ENCODE data around the gene PARN. TPM values are rescaled to one million over a fixed set of nuclear protein-coding genes. Genes with fewer than 3 reads are reported as not detected.

Gene PARN
- total RNA-seq, 4 donors from 2014 or later = 34.1 to 50.0 (median 40.3) TPM

- no peaks in the 10 kb centered on the region for H3K36me3 ChIP-seq
- H3K27ac ChIP-seq = no peak overlapping the region
- H3K27me3 ChIP-seq = no peaks in the 10 kb centered on the region
- TF ChIP-seq, protein P1, sequence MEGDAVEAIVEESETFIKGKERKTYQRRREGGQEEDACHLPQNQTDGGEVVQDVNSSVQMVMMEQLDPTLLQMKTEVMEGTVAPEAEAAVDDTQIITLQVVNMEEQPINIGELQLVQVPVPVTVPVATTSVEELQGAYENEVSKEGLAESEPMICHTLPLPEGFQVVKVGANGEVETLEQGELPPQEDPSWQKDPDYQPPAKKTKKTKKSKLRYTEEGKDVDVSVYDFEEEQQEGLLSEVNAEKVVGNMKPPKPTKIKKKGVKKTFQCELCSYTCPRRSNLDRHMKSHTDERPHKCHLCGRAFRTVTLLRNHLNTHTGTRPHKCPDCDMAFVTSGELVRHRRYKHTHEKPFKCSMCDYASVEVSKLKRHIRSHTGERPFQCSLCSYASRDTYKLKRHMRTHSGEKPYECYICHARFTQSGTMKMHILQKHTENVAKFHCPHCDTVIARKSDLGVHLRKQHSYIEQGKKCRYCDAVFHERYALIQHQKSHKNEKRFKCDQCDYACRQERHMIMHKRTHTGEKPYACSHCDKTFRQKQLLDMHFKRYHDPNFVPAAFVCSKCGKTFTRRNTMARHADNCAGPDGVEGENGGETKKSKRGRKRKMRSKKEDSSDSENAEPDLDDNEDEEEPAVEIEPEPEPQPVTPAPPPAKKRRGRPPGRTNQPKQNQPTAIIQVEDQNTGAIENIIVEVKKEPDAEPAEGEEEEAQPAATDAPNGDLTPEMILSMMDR (IDR thresholded peaks at IDR 0.05) = no peak
- TF ChIP-seq POLR2A (IDR thresholded peaks at IDR 0.05) = no peak
- DNase-seq = no peak
- intact Hi-C loops (cut with DNase I; ENCODE audit: low total_unique reads) = no loop called here
- H3K9me3 ChIP-seq = no peaks in the 10 kb centered on the region
- H3K4me1 ChIP-seq = no peaks in the 10 kb centered on the region
- no peak overlapping the region for H3K4me3 ChIP-seq
Observed at GRCh38 chr16:14672403-14672971, 42.4 kb upstream of the PARN start.

DNA sequence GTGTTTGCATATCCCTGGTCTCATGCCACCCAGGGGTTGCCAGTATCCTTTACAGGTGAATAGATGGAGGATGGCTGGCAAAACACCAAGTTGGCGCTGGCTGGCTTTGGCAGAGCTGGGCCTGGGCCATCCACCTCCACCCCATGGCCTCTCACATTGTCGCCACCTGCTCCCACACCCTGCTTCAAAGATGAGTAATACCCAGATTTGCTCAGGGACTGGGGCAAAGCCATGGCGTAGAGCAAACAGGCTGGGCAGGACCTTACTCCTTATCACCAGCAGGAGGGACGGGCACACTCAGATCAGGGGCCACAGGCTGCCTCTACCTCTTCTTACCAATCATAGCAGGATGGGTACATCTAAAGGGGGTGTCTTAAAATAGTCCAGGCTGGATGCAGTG lies 39.7 kb upstream of the PARN start:
- no peaks in the 10 kb centered on the region for H3K36me3 ChIP-seq
- DNase-seq = peak in 1 of 2 donors; percentile 21

GRCh38 chr16:14668556-14669223 lies 38.6 kb upstream of the PARN start:
- intact Hi-C loops (cut with DNase I; ENCODE audit: low total_unique reads) = no loop called here

More for the DNA sequence above, 39.7 kb upstream of the PARN start:
- Histone ChIP-seq H3K27ac (no peak overlapping the region), H3K4me3 (no peak overlapping the region), H3K9me3 (no peaks in the 10 kb centered on the region), H3K27me3 (no peaks in the 10 kb centered on the region), H3K4me1 (no peaks in the 10 kb centered on the region)
- TF ChIP-seq POLR2A (IDR thresholded peaks at IDR 0.05) = no peak
- TF ChIP-seq, protein P1 (IDR thresholded peaks at IDR 0.05) = no peak
- intact Hi-C loops (cut with DNase I; ENCODE audit: low total_unique reads) = no loop called here

DNA sequence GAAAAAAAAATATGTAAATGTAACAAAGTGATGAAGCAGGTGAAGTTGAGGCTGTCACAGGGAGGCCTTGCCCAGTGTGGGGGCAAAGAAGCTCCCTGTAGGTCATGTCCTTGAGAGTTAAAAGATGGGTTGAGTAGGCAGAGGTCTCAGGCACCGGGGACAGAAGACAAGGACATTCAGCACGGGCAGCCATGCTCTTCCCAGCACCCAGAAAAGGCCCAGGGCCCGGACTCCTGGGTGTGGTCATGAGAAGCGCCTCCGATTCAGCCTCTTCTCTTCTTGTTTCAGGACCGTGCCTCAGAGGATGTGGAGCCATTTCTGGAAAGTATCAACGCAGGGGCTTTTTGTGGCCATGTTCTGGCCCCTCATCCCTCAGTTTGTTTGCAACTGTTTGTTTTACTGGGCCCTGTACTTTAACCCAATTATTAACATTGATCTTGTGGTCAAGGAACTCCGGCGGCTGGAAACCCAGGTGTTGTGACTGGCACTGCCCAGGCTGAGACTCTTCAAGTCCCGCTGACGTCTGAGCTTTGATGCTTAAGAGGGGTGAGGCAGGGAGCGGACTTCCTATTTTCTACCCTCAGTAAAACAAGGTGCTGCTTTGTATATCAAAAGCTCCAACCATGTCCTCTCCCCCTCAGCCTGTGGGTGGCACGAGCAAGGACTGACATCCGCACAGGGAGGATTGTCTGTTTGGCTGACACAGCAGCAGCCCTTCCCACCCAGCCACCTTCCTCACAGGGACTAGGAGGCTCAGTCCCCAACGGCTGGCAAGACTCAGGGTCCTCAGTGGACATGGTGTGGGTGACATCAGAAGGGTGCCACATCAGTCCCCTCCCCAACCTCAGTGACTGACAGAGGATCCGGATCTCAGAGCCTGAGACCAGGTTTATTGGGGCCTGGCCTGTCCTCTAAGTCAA lies 37.5 kb upstream of the PARN start:
- Histone ChIP-seq H3K4me1 (no peaks in the 10 kb centered on the region), H3K9me3 (no peaks in the 10 kb centered on the region), H3K27ac (no peak overlapping the region), H3K36me3 (no peaks in the 10 kb centered on the region), H3K4me3 (no peak overlapping the region), H3K27me3 (no peaks in the 10 kb centered on the region)
- TF ChIP-seq, protein P1 (IDR thresholded peaks at IDR 0.05) = no peak
- TF ChIP-seq POLR2A (IDR thresholded peaks at IDR 0.05) = no peak
- intact Hi-C loops (cut with DNase I; ENCODE audit: low total_unique reads) = no loop called here
- DNase-seq = no peak

More at GRCh38 chr16:14668556-14669223, 38.6 kb upstream of the PARN start:
- no peak overlapping the region for H3K4me3 ChIP-seq
- no peak for TF ChIP-seq POLR2A (IDR thresholded peaks at IDR 0.05)
- TF ChIP-seq, protein P1 (IDR thresholded peaks at IDR 0.05) = no peak
- no peaks in the 10 kb centered on the region for H3K27me3 ChIP-seq
- no peak overlapping the region for H3K27ac ChIP-seq
- DNase-seq = no peak
- no peaks in the 10 kb centered on the region for H3K36me3 ChIP-seq
- H3K4me1 ChIP-seq = no peaks in the 10 kb centered on the region
- H3K9me3 ChIP-seq = no peaks in the 10 kb centered on the region
